ENCODE data around the gene DCUN1D1.

Gene DCUN1D1

GRCh38 chr3:182989566-182989965 lies 9.2 kb upstream of the DCUN1D1 start:
- TF ChIP-seq CTCF (IDR thresholded peaks at IDR 0.05; ENCODE audit: low read length, missing control alignments): no peak
- H3K4me3 ChIP-seq (replicated peaks; ENCODE audit: low read depth, low read length): no peak overlapping the region
- no peak for DNase-seq (ENCODE audit: low read depth)

GRCh38 chr3:182986021-182986420 lies 5.7 kb upstream of the DCUN1D1 start:
- DNase-seq (ENCODE audit: low read depth): no peak
- no peak for TF ChIP-seq CTCF (IDR thresholded peaks at IDR 0.05; ENCODE audit: low read length, missing control alignments)
- H3K4me3 ChIP-seq (replicated peaks; ENCODE audit: low read depth, low read length): no peak overlapping the region

GRCh38 chr3:182983876-182984275 lies 3.5 kb upstream of the DCUN1D1 start:
- peak; percentile 54 for DNase-seq (ENCODE audit: low read depth)
- no peak for TF ChIP-seq CTCF (IDR thresholded peaks at IDR 0.05; ENCODE audit: low read length, missing control alignments)
- H3K4me3 ChIP-seq (replicated peaks; ENCODE audit: low read depth, low read length): no peak overlapping the region

GRCh38 chr3:182981038-182981380 lies 671 bp upstream of the DCUN1D1 start:
- DNase-seq (ENCODE audit: low read depth): no peak
- TF ChIP-seq CTCF (IDR thresholded peaks at IDR 0.05; ENCODE audit: low read length, missing control alignments): no peak
- peak overlapping the region; percentile 66 for H3K4me3 ChIP-seq (replicated peaks; ENCODE audit: low read depth, low read length)

GRCh38 chr3:182979674-182980191 lies 605 bp downstream of the DCUN1D1 start:
- H3K4me3 ChIP-seq (replicated peaks; ENCODE audit: low read depth, low read length): peak overlapping the region; percentile 83
- TF ChIP-seq CTCF (IDR thresholded peaks at IDR 0.05; ENCODE audit: low read length, missing control alignments): no peak
- DNase-seq (ENCODE audit: low read depth): no peak

- TF ChIP-seq CTCF (IDR thresholded peaks at IDR 0.05; ENCODE audit: low read length, missing control alignments): no peak
- peak overlapping the region; percentile 83 for H3K4me3 ChIP-seq (replicated peaks; ENCODE audit: low read depth, low read length)
- no peak for DNase-seq (ENCODE audit: low read depth)
Measured at GRCh38 chr3:182979103-182979673, 1.1 kb downstream of the DCUN1D1 start.

GRCh38 chr3:182978387-182978786 lies 2.0 kb downstream of the DCUN1D1 start:
- no peak for TF ChIP-seq CTCF (IDR thresholded peaks at IDR 0.05; ENCODE audit: low read length, missing control alignments)
- peak overlapping the region; percentile 83 for H3K4me3 ChIP-seq (replicated peaks; ENCODE audit: low read depth, low read length)
- DNase-seq (ENCODE audit: low read depth): no peak

Data from fibroblast of pulmonary artery (primary cell).